DND-41 (cell line): Measurements from ENCODE around the gene LEAP2.
A peak's percentile ranks its signal among the peaks of the same experiment; 100 is the strongest.

Experiments
- ATAC-seq: fragments of 200-7000 bp; cut with Tn5 transposase; 3 replicates; pipeline ENCODE4 v1.9.1; 2021; ENCODE audit warnings: low read depth; ENCODE audit not compliant: insufficient read depth
- DNase-seq: peaks from one replicate; pipeline ENCODE4 v3.0.0-alpha.2; 2020
- H2AFZ ChIP-seq: 2 replicates; pipeline ENCODE4 v1.6.0; 2012; ENCODE audit warnings: low read depth, low read length
- H3K27ac ChIP-seq: 2 replicates; pipeline ENCODE4 v1.5.1; 2012; ENCODE audit warnings: low read length, inconsistent platforms
- H3K27me3 ChIP-seq: fragments of 200-600 bp; sonication (generic); 2 replicates; pipeline ENCODE4 v1.6.0; 2012; ENCODE audit warnings: low read length, mild to moderate bottlenecking, inconsistent platforms; ENCODE audit not compliant: insufficient read depth, poor library complexity
- H3K36me3 ChIP-seq: 2 replicates; pipeline ENCODE4 v1.5.1; 2012; ENCODE audit warnings: low read length, inconsistent platforms; ENCODE audit not compliant: insufficient read depth
- H3K4me1 ChIP-seq: 2 replicates; pipeline ENCODE4 v1.5.1; 2012; ENCODE audit warnings: mild to moderate bottlenecking, low read length; ENCODE audit not compliant: insufficient read depth
- H3K4me2 ChIP-seq: 2 replicates; pipeline ENCODE4 v1.6.0; 2012; ENCODE audit warnings: mild to moderate bottlenecking, moderate library complexity, low read length, inconsistent platforms; ENCODE audit not compliant: insufficient read depth
- H3K4me3 ChIP-seq, 2 experiments: fragments of 200-600 bp in 1 of 2; shearing (Covaris generic) in 1 of 2; 2 replicates each; pipeline ENCODE4 v1.5.1; 2012 to 2016; ENCODE audit warnings: inconsistent platforms in 2 of 2, low read length in 2 of 2, mild to moderate bottlenecking in 2 of 2, low read depth in 1 of 2, moderate library complexity in 1 of 2
- H3K79me2 ChIP-seq: 2 replicates; pipeline ENCODE4 v1.6.0; 2012; ENCODE audit warnings: low read length, inconsistent platforms; ENCODE audit not compliant: insufficient read depth
- H3K9ac ChIP-seq: 2 replicates; pipeline ENCODE4 v1.6.0; 2012; ENCODE audit warnings: low read depth, mild to moderate bottlenecking, inconsistent platforms, low read length, moderate library complexity
- H3K9me3 ChIP-seq: 2 replicates; pipeline ENCODE4 v1.5.1; 2012; ENCODE audit warnings: low read length, moderate library complexity, mild to moderate bottlenecking, inconsistent platforms; ENCODE audit not compliant: insufficient read depth, severe bottlenecking
- H4K20me1 ChIP-seq: 2 replicates; pipeline ENCODE4 v1.6.0; 2012; ENCODE audit warnings: low read length; ENCODE audit not compliant: insufficient read depth
- CTCF ChIP-seq: IDR thresholded peaks from 2 replicates; pipeline ENCODE4 v1.5.1; 2012; ENCODE audit warnings: borderline replicate concordance, low read length, moderate library complexity, mild to moderate bottlenecking; ENCODE audit not compliant: poor library complexity, severe bottlenecking; ENCODE audit errors: extremely low read depth
- EZH2 ChIP-seq: IDR thresholded peaks from 3 replicates; pipeline ENCODE4 v1.6.1; 2012; ENCODE audit warnings: borderline replicate concordance, low read depth, mild to moderate bottlenecking, moderate library complexity, low read length, inconsistent platforms; ENCODE audit not compliant: severe bottlenecking

Gene LEAP2

GRCh38 chr5:132877938-132878337, 4.5 kb downstream of the LEAP2 start:
- no peaks in the 10 kb centered on the region for H3K27me3 ChIP-seq
- no peak overlapping the region for H3K4me3 ChIP-seq
- no peak for ATAC-seq
- no peak for DNase-seq
- TF ChIP-seq CTCF (no peak), EZH2 (no peak)
- H3K4me1 ChIP-seq = no peaks in the 10 kb centered on the region
- H3K36me3 ChIP-seq = peaks cover 73% of the 10 kb centered on the region
- no peak overlapping the region for H3K27ac ChIP-seq
- no peaks in the 10 kb centered on the region for H3K9me3 ChIP-seq
- H3K9ac ChIP-seq = no peak overlapping the region
- H2AFZ ChIP-seq = no peak overlapping the region
- no peaks in the 10 kb centered on the region for H4K20me1 ChIP-seq
- no peaks in the 10 kb centered on the region for H3K79me2 ChIP-seq
- H3K4me2 ChIP-seq = no peak overlapping the region

GRCh38 chr5:132883261-132883834, 9.9 kb downstream of the LEAP2 start:
- Histone ChIP-seq H3K4me3 (no peak overlapping the region), H4K20me1 (no peaks in the 10 kb centered on the region), H2AFZ (no peak overlapping the region), H3K9me3 (no peaks in the 10 kb centered on the region), H3K79me2 (no peaks in the 10 kb centered on the region), H3K27ac (no peak overlapping the region), H3K4me2 (no peak overlapping the region), H3K27me3 (no peaks in the 10 kb centered on the region), H3K9ac (no peak overlapping the region), H3K4me1 (no peaks in the 10 kb centered on the region), H3K36me3 (peaks cover 90% of the 10 kb centered on the region)
- peak; percentile 33 for DNase-seq
- TF ChIP-seq CTCF (peak; percentile 64), EZH2 (no peak)
- peak; percentile 76 for ATAC-seq

DNA sequence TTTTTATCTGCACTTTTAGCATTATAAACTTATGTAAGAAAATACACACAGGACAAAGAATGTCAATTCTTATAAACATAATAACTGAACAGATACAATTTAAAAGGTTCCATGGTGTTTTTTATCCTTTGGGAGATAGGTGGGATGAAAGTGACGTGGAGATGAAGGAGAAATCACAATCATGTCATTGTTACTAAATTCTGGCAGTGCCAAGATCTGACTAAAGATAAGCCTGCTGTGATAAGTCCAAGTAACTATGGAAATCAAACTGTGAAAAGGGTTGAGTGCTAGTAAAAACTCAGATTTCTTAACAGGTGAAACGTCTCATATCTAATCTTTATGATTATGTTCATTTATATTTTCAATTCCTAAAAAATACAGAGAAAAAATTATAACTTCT, 11.1 kb downstream of the LEAP2 start:
- H3K4me2 ChIP-seq = no peak overlapping the region
- H3K4me3 ChIP-seq = no peak overlapping the region
- H4K20me1 ChIP-seq = no peaks in the 10 kb centered on the region
- DNase-seq (no peak), ATAC-seq (no peak)
- no peak overlapping the region for H3K9ac ChIP-seq
- TF ChIP-seq CTCF = no peak
- no peak for TF ChIP-seq EZH2
- H3K27ac ChIP-seq = no peak overlapping the region
- H3K4me1 ChIP-seq = no peaks in the 10 kb centered on the region
- H3K36me3 ChIP-seq = peaks cover 89% of the 10 kb centered on the region
- no peaks in the 10 kb centered on the region for H3K9me3 ChIP-seq
- H3K79me2 ChIP-seq = no peaks in the 10 kb centered on the region
- no peaks in the 10 kb centered on the region for H3K27me3 ChIP-seq
- no peak overlapping the region for H2AFZ ChIP-seq
